Ishikawa (cell line): ENCODE results near the gene SLC6A11.

Experiments used
- CEBPB ChIP-seq: IDR thresholded peaks from 2 replicates; pipeline ENCODE4 v1.6.1; 2012
- CREB1 ChIP-seq: IDR thresholded peaks from 2 replicates; pipeline ENCODE4 v1.6.1; 2012; ENCODE audit warnings: low read depth
- EGR1 ChIP-seq: IDR thresholded peaks from 2 replicates; pipeline ENCODE4 v1.6.1; 2012
- EP300 ChIP-seq: IDR thresholded peaks from 2 replicates; pipeline ENCODE4 v1.6.1; 2012; ENCODE audit warnings: borderline replicate concordance
- FOXM1 ChIP-seq: IDR thresholded peaks from 2 replicates; pipeline ENCODE4 v1.6.1; 2012; ENCODE audit warnings: low read depth, borderline replicate concordance
- NFIC ChIP-seq: IDR thresholded peaks from 2 replicates; pipeline ENCODE4 v1.6.1; 2012
- RAD21 ChIP-seq: IDR thresholded peaks from 2 replicates; pipeline ENCODE4 v1.6.1; 2012; ENCODE audit warnings: low read depth
- TAF1 ChIP-seq: IDR thresholded peaks from 2 replicates; pipeline ENCODE4 v1.6.1; 2012; ENCODE audit warnings: low read depth, mild to moderate bottlenecking
- TCF12 ChIP-seq: IDR thresholded peaks from 2 replicates; pipeline ENCODE4 v1.6.1; 2012; ENCODE audit warnings: low read depth
- TEAD4 ChIP-seq: IDR thresholded peaks from 2 replicates; pipeline ENCODE4 v1.6.1; 2012
- YY1 ChIP-seq: IDR thresholded peaks from 2 replicates; pipeline ENCODE4 v1.6.1; 2012; ENCODE audit warnings: low read depth
- ZBTB7A ChIP-seq: IDR thresholded peaks from 2 replicates; pipeline ENCODE4 v1.6.1; 2012; ENCODE audit warnings: low read depth
- TF ChIP-seq, protein P1 (sequence below): IDR thresholded peaks from 2 replicates; pipeline ENCODE4 v1.6.1; 2012
- TF ChIP-seq, protein P2 (sequence below): IDR thresholded peaks from 2 replicates; pipeline ENCODE4 v1.6.1; 2012; ENCODE audit warnings: low read depth, mild to moderate bottlenecking
- TF ChIP-seq, protein P3 (sequence below): IDR thresholded peaks from 2 replicates; pipeline ENCODE4 v1.6.1; 2012

SLC6A11 gene

DNA sequence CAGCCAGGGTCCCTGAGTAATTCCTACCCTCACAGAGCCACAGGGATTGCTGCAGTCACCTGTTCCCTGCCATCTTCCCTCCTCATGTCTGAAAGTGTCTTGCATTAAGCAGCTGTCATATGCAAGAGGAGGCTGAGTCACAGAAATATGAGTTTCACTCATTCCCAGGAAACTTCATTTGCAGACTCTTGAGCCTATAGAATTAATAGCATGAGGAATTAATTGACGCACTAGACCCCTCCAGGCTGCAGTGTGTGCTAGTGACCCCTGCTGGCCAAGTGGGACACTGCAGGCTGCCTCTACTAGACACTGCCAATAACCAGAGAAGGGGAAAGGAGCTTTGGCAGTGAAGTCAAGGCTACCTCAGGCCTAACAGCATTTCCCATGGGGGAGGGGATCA, 125.9 kb downstream of the SLC6A11 start:
- no peak for TF ChIP-seq EP300
- no peak for TF ChIP-seq ZBTB7A
- TF ChIP-seq, protein P1, sequence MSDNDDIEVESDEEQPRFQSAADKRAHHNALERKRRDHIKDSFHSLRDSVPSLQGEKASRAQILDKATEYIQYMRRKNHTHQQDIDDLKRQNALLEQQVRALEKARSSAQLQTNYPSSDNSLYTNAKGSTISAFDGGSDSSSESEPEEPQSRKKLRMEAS = no peak
- TF ChIP-seq, protein P2, sequence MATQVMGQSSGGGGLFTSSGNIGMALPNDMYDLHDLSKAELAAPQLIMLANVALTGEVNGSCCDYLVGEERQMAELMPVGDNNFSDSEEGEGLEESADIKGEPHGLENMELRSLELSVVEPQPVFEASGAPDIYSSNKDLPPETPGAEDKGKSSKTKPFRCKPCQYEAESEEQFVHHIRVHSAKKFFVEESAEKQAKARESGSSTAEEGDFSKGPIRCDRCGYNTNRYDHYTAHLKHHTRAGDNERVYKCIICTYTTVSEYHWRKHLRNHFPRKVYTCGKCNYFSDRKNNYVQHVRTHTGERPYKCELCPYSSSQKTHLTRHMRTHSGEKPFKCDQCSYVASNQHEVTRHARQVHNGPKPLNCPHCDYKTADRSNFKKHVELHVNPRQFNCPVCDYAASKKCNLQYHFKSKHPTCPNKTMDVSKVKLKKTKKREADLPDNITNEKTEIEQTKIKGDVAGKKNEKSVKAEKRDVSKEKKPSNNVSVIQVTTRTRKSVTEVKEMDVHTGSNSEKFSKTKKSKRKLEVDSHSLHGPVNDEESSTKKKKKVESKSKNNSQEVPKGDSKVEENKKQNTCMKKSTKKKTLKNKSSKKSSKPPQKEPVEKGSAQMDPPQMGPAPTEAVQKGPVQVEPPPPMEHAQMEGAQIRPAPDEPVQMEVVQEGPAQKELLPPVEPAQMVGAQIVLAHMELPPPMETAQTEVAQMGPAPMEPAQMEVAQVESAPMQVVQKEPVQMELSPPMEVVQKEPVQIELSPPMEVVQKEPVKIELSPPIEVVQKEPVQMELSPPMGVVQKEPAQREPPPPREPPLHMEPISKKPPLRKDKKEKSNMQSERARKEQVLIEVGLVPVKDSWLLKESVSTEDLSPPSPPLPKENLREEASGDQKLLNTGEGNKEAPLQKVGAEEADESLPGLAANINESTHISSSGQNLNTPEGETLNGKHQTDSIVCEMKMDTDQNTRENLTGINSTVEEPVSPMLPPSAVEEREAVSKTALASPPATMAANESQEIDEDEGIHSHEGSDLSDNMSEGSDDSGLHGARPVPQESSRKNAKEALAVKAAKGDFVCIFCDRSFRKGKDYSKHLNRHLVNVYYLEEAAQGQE = no peak
- no peak for TF ChIP-seq CEBPB
- no peak for TF ChIP-seq NFIC
- TF ChIP-seq RAD21 = peak; percentile 19; the same call in 1 of the 2 replicates

DNA sequence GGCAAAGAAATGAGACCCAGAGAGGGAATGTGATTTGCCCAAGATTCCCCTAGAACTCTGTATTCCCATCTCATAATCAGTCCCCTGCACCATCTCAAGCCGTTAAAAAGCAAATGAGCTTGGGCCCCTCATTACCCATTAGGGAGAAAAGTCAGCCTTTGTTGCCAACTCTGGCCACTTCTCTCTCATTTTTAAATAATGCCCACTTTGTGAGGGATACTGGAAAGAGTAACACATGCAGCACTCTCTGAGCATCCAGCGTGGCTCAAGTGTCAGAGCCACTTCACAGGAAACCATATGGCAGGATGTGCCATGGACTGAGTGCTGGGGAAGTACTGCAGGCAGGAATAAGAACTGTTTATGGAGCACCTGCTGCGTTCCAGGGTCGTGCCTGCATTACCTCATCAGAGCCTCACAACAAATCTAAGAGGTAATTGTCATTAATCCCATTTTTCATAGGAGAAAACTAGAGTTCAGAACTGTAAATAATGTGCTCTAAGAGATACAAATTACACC, 126.7 kb downstream of the SLC6A11 start:
- TF ChIP-seq, protein P3, sequence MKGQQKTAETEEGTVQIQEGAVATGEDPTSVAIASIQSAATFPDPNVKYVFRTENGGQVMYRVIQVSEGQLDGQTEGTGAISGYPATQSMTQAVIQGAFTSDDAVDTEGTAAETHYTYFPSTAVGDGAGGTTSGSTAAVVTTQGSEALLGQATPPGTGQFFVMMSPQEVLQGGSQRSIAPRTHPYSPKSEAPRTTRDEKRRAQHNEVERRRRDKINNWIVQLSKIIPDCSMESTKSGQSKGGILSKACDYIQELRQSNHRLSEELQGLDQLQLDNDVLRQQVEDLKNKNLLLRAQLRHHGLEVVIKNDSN = no peak
- TF ChIP-seq, protein P1 = no peak
- TF ChIP-seq TCF12 = no peak
- TF ChIP-seq, protein P2 = no peak
- no peak for TF ChIP-seq TAF1
- no peak for TF ChIP-seq CREB1
- no peak for TF ChIP-seq EP300
- TF ChIP-seq RAD21 = no peak

DNA sequence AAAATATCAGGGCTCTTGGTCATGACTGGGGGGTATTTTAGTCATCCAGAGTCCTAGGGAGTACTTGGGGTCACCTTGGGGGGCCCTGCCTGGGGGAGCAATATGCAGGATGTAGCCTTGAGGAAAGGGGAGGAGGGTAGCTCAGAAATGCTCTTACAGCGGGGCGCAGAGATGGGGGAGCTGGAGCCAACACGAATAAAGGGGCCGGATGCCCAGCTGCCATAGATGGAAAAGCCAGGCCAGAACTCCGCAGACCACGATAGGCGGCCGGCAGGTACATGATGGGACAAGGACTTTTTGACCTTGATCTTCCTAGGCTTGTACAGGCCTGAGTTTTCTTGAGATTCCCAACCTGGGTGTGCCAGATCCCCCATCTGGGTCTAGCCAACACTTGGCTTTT, 128.8 kb downstream of the SLC6A11 start:
- TF ChIP-seq FOXM1 (no peak), NFIC (no peak), TCF12 (no peak), CEBPB (no peak), YY1 (no peak), TAF1 (no peak), ZBTB7A (no peak), EP300 (no peak), CREB1 (no peak), EGR1 (no peak), RAD21 (no peak), TEAD4 (no peak)
- TF ChIP-seq, protein P2 = no peak
- TF ChIP-seq, protein P1 = no peak
- TF ChIP-seq, protein P3 = no peak

DNA sequence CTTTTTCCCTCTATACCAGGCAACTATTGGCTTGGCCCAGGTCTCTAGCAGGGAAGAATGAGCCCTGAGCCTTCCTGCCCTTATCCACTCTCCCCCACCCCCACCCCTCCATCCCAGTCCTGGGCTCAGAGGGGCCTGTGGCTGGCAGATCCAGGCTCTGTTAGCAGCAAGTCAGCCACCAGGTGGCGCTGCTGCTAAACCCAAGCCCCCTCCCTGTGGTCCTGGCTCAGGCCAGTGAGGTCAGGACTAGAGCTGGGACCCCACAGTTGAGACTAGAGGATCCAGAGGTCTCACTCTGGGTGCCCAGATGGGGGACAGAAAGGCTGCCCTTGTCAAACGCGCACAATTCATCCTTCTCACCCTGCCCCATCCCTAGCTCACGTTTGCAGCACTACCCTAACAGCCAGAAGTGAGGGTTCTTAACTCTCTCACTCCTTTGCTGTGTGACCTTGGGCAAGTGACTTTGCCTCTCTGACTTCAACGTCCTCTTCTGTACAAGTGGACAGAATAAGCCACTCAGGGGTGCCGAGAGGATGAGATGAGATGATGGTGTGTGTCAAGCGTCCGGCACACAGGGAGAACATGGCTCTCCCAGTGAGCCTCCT, 129.8 kb downstream of the SLC6A11 start:
- TF ChIP-seq NFIC = no peak
- TF ChIP-seq RAD21 = peak; percentile 70
- TF ChIP-seq TEAD4 = no peak

DNA sequence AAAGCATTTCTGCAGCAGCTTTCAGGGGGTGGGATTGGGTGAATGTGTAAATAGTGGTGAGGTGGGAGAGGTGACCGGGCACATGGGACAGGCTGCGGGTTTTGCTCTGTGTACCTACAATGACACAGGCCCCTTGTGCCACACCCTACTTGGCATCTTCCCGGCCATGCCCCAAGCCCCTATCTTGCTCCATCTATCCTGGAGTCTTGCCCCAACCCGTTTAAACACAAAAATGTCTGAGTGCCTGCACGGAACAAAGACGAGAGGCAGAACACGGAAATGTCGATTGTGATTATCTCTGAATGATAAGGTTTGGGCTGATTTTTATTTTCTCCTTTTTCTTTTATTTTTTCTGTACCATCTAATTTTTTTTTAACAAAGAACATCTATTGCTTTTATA, 130.5 kb downstream of the SLC6A11 start:
- TF ChIP-seq FOXM1 (no peak), YY1 (no peak), NFIC (no peak), TEAD4 (no peak), CREB1 (no peak), RAD21 (no peak), EP300 (no peak), ZBTB7A (no peak), TAF1 (no peak), TCF12 (no peak), CEBPB (no peak), EGR1 (no peak)
- TF ChIP-seq, protein P1 = no peak
- TF ChIP-seq, protein P3 = no peak
- TF ChIP-seq, protein P2 = no peak
